HG03175 (cell line): ENCODE measurements around the gene KLHL29.

ENCODE experiments used
- ATAC-seq: cut with Tn5 transposase; IDR thresholded peaks from one replicate; pipeline ENCODE4 v1.9.1; 2021; ENCODE audit warnings: mild to moderate bottlenecking, moderate library complexity; ENCODE audit not compliant: unreplicated experiment

Gene KLHL29

GRCh38 chr2:23664066-23664788, 279.2 kb downstream of the KLHL29 start:
- no peak for ATAC-seq

- no peak for ATAC-seq
Observed at GRCh38 chr2:23666241-23666979, 281.4 kb downstream of the KLHL29 start.

- no peak for ATAC-seq
Observed at GRCh38 chr2:23666980-23667357, 282.0 kb downstream of the KLHL29 start.

- no peak for ATAC-seq
Observed at GRCh38 chr2:23668756-23669304, 283.9 kb downstream of the KLHL29 start.

- no peak for ATAC-seq
Observed at GRCh38 chr2:23669413-23670244, 284.6 kb downstream of the KLHL29 start.

GRCh38 chr2:23670245-23670592, 285.2 kb downstream of the KLHL29 start:
- ATAC-seq = no peak

GRCh38 chr2:23673082-23673481, 288.1 kb downstream of the KLHL29 start:
- ATAC-seq = no peak

- no peak for ATAC-seq
Observed at GRCh38 chr2:23673830-23674679, 289.1 kb downstream of the KLHL29 start.

GRCh38 chr2:23675506-23675905, 290.5 kb downstream of the KLHL29 start:
- ATAC-seq = no peak

- no peak for ATAC-seq
Observed at GRCh38 chr2:23677836-23678235, 292.9 kb downstream of the KLHL29 start.

GRCh38 chr2:23679044-23679443, 294.1 kb downstream of the KLHL29 start:
- ATAC-seq = no peak

GRCh38 chr2:23680951-23681350, 296.0 kb downstream of the KLHL29 start:
- no peak for ATAC-seq

- no peak for ATAC-seq
Observed at GRCh38 chr2:23681356-23682140, 296.6 kb downstream of the KLHL29 start.

GRCh38 chr2:23682481-23682880, 297.5 kb downstream of the KLHL29 start:
- no peak for ATAC-seq

- no peak for ATAC-seq
Observed at GRCh38 chr2:23683001-23683400, 298.0 kb downstream of the KLHL29 start.

GRCh38 chr2:23684395-23685176, 299.6 kb downstream of the KLHL29 start:
- ATAC-seq = no peak

- ATAC-seq = no peak
Observed at GRCh38 chr2:23685181-23685580, 300.2 kb downstream of the KLHL29 start.

GRCh38 chr2:23685706-23686105, 300.7 kb downstream of the KLHL29 start:
- no peak for ATAC-seq
